ENCODE results near the gene CHST15.

CHST15 gene

GRCh38 chr10:124061030-124061429 lies 32.4 kb downstream of the CHST15 start:
- DNase-seq = no peak

GRCh38 chr10:124060148-124060720 lies 33.2 kb downstream of the CHST15 start:
- DNase-seq = no peak

- no peak for DNase-seq
These were observed 33.8 kb downstream of the CHST15 start for GRCh38 chr10:124059551-124059950.

- no peak for DNase-seq
These were observed 34.9 kb downstream of the CHST15 start for GRCh38 chr10:124058346-124059003.

GRCh38 chr10:124057601-124058000 lies 35.8 kb downstream of the CHST15 start:
- DNase-seq = no peak

GRCh38 chr10:124056337-124056980 lies 36.9 kb downstream of the CHST15 start:
- DNase-seq = no peak

GRCh38 chr10:124053971-124054370 lies 39.4 kb downstream of the CHST15 start:
- no peak for DNase-seq

- no peak for DNase-seq
These were observed 40.8 kb downstream of the CHST15 start for GRCh38 chr10:124052561-124052960.

- DNase-seq = no peak
These were observed 43.1 kb downstream of the CHST15 start for GRCh38 chr10:124050021-124051015.

- DNase-seq = no peak
These were observed 43.9 kb downstream of the CHST15 start for GRCh38 chr10:124049484-124049883.

GRCh38 chr10:124048371-124049290 lies 44.8 kb downstream of the CHST15 start:
- no peak for DNase-seq

- DNase-seq = no peak
These were observed 45.8 kb downstream of the CHST15 start for GRCh38 chr10:124047427-124048152.

GRCh38 chr10:124045801-124046355 lies 47.5 kb downstream of the CHST15 start:
- DNase-seq = no peak

GRCh38 chr10:124045276-124045675 lies 48.1 kb downstream of the CHST15 start:
- no peak for DNase-seq

GRCh38 chr10:124044143-124044862 lies 49.1 kb downstream of the CHST15 start:
- no peak for DNase-seq

- DNase-seq = no peak
These were observed 49.9 kb downstream of the CHST15 start for GRCh38 chr10:124043310-124044142.

- no peak for DNase-seq
These were observed 50.6 kb downstream of the CHST15 start for GRCh38 chr10:124042656-124043309.

- no peak for DNase-seq
These were observed 51.5 kb downstream of the CHST15 start for GRCh38 chr10:124041675-124042445.

Measured in NCI-H774 (cell line).